ENCODE data around the gene IGSF23. TPM values are rescaled to one million over a fixed set of nuclear protein-coding genes. Genes with fewer than 3 reads are reported as not detected.

Gene IGSF23
- total RNA-seq, 1 donor from 2014 or later: not detected

DNA sequence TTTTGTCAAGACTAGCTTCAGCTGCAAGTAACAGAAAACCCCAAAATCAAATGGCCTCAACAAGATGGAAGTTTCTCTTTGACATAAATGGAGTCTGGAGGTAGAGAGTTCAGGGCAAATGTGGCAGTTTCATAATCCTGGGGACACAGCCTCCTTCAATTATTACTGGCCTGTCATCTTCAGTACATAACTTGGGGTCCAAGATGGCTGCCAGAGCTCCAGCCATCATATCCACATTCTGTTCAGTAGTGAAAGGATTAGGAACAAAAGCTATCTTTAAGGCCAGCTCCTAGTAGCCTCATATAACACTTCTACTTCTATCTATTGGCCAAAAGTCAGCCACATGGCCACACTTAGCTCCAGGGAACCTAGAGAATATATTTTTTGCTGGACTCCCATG is 15.0 kb upstream of the IGSF23 start:
- Mint-ChIP-seq H3K4me1 (ENCODE audit: unreplicated experiment) (peaks cover 4% of the 10 kb centered on the region), H3K9me3 (ENCODE audit: unreplicated experiment) (no peaks in the 10 kb centered on the region), H3K4me3 (ENCODE audit: unreplicated experiment) (no peak overlapping the region), H3K27me3 (ENCODE audit: unreplicated experiment) (peaks cover 30% of the 10 kb centered on the region), H3K36me3 (ENCODE audit: unreplicated experiment) (no peaks in the 10 kb centered on the region), H3K27ac (ENCODE audit: unreplicated experiment) (no peak overlapping the region)
- no peak for DNase-seq (ENCODE audit: extremely low spot score, unreplicated experiment)
- TF ChIP-seq, protein P1, sequence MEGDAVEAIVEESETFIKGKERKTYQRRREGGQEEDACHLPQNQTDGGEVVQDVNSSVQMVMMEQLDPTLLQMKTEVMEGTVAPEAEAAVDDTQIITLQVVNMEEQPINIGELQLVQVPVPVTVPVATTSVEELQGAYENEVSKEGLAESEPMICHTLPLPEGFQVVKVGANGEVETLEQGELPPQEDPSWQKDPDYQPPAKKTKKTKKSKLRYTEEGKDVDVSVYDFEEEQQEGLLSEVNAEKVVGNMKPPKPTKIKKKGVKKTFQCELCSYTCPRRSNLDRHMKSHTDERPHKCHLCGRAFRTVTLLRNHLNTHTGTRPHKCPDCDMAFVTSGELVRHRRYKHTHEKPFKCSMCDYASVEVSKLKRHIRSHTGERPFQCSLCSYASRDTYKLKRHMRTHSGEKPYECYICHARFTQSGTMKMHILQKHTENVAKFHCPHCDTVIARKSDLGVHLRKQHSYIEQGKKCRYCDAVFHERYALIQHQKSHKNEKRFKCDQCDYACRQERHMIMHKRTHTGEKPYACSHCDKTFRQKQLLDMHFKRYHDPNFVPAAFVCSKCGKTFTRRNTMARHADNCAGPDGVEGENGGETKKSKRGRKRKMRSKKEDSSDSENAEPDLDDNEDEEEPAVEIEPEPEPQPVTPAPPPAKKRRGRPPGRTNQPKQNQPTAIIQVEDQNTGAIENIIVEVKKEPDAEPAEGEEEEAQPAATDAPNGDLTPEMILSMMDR (IDR thresholded peaks at IDR 0.05): no peak

DNA sequence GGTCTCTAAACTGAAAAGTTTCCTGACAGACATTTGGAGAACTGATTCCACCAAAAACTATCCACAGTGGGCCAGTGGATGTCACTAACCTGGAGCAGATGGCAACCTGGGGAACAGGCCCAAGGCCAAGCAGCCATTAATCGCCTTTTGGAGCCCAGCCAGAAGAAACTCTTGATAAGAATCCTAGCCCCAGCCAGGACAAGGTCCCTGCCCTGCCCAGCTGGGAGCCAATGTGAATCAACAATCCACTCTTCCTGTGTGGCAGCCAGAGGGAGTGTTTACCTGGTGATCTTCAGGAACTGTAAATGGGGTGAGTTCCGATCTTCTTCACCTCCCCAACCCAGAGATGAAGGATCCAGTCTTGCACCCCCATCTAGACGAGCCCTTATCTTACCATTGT is 14.5 kb upstream of the IGSF23 start:
- H3K9me3 Mint-ChIP-seq (ENCODE audit: unreplicated experiment): no peaks in the 10 kb centered on the region
- H3K4me3 Mint-ChIP-seq (ENCODE audit: unreplicated experiment): no peak overlapping the region
- no peak for DNase-seq (ENCODE audit: extremely low spot score, unreplicated experiment)
- no peak overlapping the region for H3K27ac Mint-ChIP-seq (ENCODE audit: unreplicated experiment)
- H3K36me3 Mint-ChIP-seq (ENCODE audit: unreplicated experiment): no peaks in the 10 kb centered on the region
- peaks cover 6% of the 10 kb centered on the region for H3K4me1 Mint-ChIP-seq (ENCODE audit: unreplicated experiment)
- TF ChIP-seq, protein P1 (IDR thresholded peaks at IDR 0.05): no peak
- H3K27me3 Mint-ChIP-seq (ENCODE audit: unreplicated experiment): peaks cover 27% of the 10 kb centered on the region

DNA sequence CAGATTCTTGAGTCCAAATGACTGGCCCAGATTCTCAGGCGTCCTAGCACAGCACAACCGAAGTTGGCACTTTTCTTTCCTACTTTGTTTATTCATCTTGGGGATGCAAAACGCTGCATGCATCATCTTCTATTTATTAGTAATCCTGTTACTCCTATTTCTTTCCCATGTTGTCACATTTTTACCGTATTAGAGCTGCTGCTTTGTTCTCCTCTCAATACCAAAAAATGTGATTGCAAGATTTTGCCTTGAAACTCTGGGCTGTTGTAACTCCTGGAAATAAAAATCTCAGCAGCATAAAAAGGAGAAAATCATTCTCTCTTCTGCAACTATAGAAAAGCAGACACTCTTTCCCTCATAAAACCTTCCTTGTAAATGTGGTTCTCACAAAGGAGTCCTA is 12.9 kb upstream of the IGSF23 start:
- TF ChIP-seq, protein P1 (IDR thresholded peaks at IDR 0.05): no peak
- Mint-ChIP-seq H3K4me3 (ENCODE audit: unreplicated experiment) (no peak overlapping the region), H3K4me1 (ENCODE audit: unreplicated experiment) (peaks cover 6% of the 10 kb centered on the region), H3K27ac (ENCODE audit: unreplicated experiment) (peak overlapping the region; percentile 39), H3K27me3 (ENCODE audit: unreplicated experiment) (peaks cover 24% of the 10 kb centered on the region), H3K9me3 (ENCODE audit: unreplicated experiment) (no peaks in the 10 kb centered on the region), H3K36me3 (ENCODE audit: unreplicated experiment) (no peaks in the 10 kb centered on the region)
- no peak for DNase-seq (ENCODE audit: extremely low spot score, unreplicated experiment)

DNA sequence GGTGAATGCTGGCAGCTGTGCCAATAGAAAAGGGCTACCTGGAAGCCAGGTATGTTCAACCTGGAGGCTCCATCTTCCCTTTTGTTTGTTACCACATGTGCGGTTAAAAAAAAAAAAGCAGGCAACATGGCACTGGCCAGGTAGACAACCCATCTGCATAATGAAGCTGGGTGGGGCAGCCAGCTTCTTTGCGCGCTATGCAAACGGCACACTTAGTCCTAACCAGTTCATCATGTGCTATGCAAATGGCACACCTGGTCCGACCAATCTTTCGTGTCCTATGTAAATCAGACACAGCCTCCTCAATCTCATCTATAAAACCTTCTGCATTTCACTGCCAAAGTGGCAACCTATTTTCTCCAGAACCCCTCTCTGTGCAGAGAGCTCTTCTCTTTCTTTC is 11.3 kb upstream of the IGSF23 start:
- Mint-ChIP-seq H3K4me1 (ENCODE audit: unreplicated experiment) (peaks cover 8% of the 10 kb centered on the region), H3K9me3 (ENCODE audit: unreplicated experiment) (no peaks in the 10 kb centered on the region), H3K27ac (ENCODE audit: unreplicated experiment) (no peak overlapping the region), H3K4me3 (ENCODE audit: unreplicated experiment) (no peak overlapping the region), H3K36me3 (ENCODE audit: unreplicated experiment) (no peaks in the 10 kb centered on the region), H3K27me3 (ENCODE audit: unreplicated experiment) (peaks cover 17% of the 10 kb centered on the region)
- no peak for DNase-seq (ENCODE audit: extremely low spot score, unreplicated experiment)
- TF ChIP-seq, protein P1 (IDR thresholded peaks at IDR 0.05): no peak

DNA sequence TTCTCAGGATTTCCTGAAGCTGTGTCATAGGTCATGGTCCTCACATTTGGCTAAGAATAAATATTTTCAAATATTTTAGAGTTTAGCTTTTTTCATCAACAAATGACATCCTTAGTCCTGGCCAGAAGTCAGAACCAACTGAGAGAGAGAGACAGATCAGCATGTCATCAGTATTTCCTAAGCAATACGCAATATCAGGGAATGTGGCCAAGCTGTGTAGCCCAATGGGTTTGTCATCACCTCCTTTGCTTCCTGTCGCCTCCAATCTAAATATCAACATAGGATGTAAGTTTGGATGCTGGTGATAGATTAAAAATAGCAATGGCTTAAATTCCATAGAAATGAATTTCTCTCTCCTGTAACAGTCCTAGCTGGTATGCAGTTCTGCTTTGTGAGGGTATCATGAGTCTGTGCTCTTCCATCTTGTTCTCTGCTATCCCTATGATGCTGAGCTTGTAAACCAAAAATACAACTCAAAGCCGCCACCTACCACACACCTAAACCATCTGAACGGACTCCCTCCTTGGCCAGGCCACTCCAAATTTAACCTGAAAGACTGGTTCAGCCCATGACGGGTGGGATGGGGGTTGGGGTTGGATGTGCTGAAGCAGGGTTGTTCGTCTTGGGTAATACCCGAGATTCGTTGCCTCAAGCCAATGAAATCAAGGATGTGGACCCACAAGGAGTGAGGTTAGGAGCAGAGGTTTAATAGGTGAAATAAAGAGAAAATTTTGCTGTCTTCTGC is 10.0 kb upstream of the IGSF23 start:
- Mint-ChIP-seq H3K4me3 (ENCODE audit: unreplicated experiment) (no peak overlapping the region), H3K27me3 (ENCODE audit: unreplicated experiment) (peaks cover 15% of the 10 kb centered on the region), H3K9me3 (ENCODE audit: unreplicated experiment) (no peaks in the 10 kb centered on the region), H3K27ac (ENCODE audit: unreplicated experiment) (no peak overlapping the region), H3K4me1 (ENCODE audit: unreplicated experiment) (peaks cover 18% of the 10 kb centered on the region), H3K36me3 (ENCODE audit: unreplicated experiment) (no peaks in the 10 kb centered on the region)
- TF ChIP-seq, protein P1 (IDR thresholded peaks at IDR 0.05): no peak
- DNase-seq (ENCODE audit: extremely low spot score, unreplicated experiment): no peak

Data from osteocyte (in vitro differentiated cells).